WTC11 (cell line): Measurements from ENCODE around the gene ABCB6. TPM values are rescaled to one million over a fixed set of nuclear protein-coding genes. Genes with fewer than 3 reads are reported as not detected.

Experiments
- ATAC-seq: fragments of 200-7000 bp; cut with Tn5 transposase; 2 replicates; pipeline ENCODE4 v1.10.0; 2021; ENCODE audit warnings: mild to moderate bottlenecking, moderate library complexity
- CTCF ChIA-PET: fragments of 300-600 bp; sonication (Branson Sonifier 250); formaldehyde crosslinking; loops from one replicate; lab custom pipeline; 2021; ENCODE audit warnings: antibody characterized with exemption; lab: Charles Lee
- POLR2A ChIA-PET: fragments of 350-600 bp; sonication (Branson Sonifier 250); formaldehyde crosslinking; loops from one replicate; lab custom pipeline; 2021; ENCODE audit warnings: antibody characterized with exemption; lab: Charles Lee
- DNase-seq: peaks from one replicate; pipeline ENCODE4 v3.0.0; 2021; ENCODE audit warnings: low spot score
- H3K27ac Mint-ChIP-seq: 2 replicates; pipeline ENCODE4 v1.8.0; 2021; ENCODE audit warnings: mixed read lengths
- H3K27me3 Mint-ChIP-seq: 2 replicates; pipeline ENCODE4 v1.8.0; 2021; ENCODE audit warnings: low read depth, mild to moderate bottlenecking, moderate library complexity, mixed read lengths
- H3K36me3 Mint-ChIP-seq: 2 replicates; pipeline ENCODE4 v1.8.0; 2021; ENCODE audit warnings: mixed read lengths
- H3K4me1 Mint-ChIP-seq: 2 replicates; pipeline ENCODE4 v1.8.0; 2022; ENCODE audit warnings: mixed read lengths
- H3K4me3 Mint-ChIP-seq: 2 replicates; pipeline ENCODE4 v1.8.0; 2021; ENCODE audit warnings: mild to moderate bottlenecking, moderate library complexity, mixed read lengths
- H3K9me3 Mint-ChIP-seq: 2 replicates; pipeline ENCODE4 v1.8.0; 2021; ENCODE audit warnings: mixed read lengths
- ELF4 ChIP-seq: sonication (generic); formaldehyde crosslinking; IDR thresholded peaks from 2 replicates; pipeline ENCODE4 v1.8.1; 2022; ENCODE audit warnings: low read depth, mild to moderate bottlenecking, moderate library complexity, missing genetic modification reagents
- FOXK1 ChIP-seq: sonication (generic); formaldehyde crosslinking; IDR thresholded peaks from 2 replicates; pipeline ENCODE4 v1.8.0; 2022; ENCODE audit warnings: mild to moderate bottlenecking, moderate library complexity, missing genetic modification reagents
- FOXP1 ChIP-seq: sonication (generic); formaldehyde crosslinking; IDR thresholded peaks from 2 replicates; pipeline ENCODE4 v1.8.0; 2022; ENCODE audit warnings: missing genetic modification reagents, mild to moderate bottlenecking, moderate library complexity, borderline replicate concordance
- GABPB1 ChIP-seq: sonication (generic); formaldehyde crosslinking; IDR thresholded peaks from 2 replicates; pipeline ENCODE4 v1.8.1; 2023; ENCODE audit warnings: mild to moderate bottlenecking, missing genetic modification reagents
- NFYB ChIP-seq: sonication (generic); formaldehyde crosslinking; conservative IDR thresholded peaks from 2 replicates; pipeline ENCODE4 v1.8.0; 2022; ENCODE audit warnings: low read depth, missing genetic modification reagents
- OVOL2 ChIP-seq: fragments of 250-450 bp; sonication (Bioruptor Pico); IDR thresholded peaks from 2 replicates; pipeline ENCODE4 v1.9.0; 2021; ENCODE audit warnings: mild to moderate bottlenecking, borderline replicate concordance
- SP1 ChIP-seq: sonication (generic); formaldehyde crosslinking; conservative IDR thresholded peaks from 2 replicates; pipeline ENCODE4 v1.8.1; 2022; ENCODE audit warnings: missing genetic modification reagents
- TEAD4 ChIP-seq: sonication (generic); formaldehyde crosslinking; IDR thresholded peaks from 2 replicates; pipeline ENCODE4 v1.8.0; 2022; ENCODE audit warnings: mild to moderate bottlenecking, missing genetic modification reagents
- USF1 ChIP-seq: sonication (generic); formaldehyde crosslinking; IDR thresholded peaks from 2 replicates; pipeline ENCODE4 v1.8.0; 2022; ENCODE audit warnings: mild to moderate bottlenecking, missing genetic modification reagents
- USF2 ChIP-seq: sonication (generic); formaldehyde crosslinking; IDR thresholded peaks from 2 replicates; pipeline ENCODE4 v1.8.1; 2023; ENCODE audit warnings: mild to moderate bottlenecking, missing genetic modification reagents, moderate library complexity
- ZNF138 ChIP-seq: sonication (generic); formaldehyde crosslinking; conservative IDR thresholded peaks from 2 replicates; pipeline ENCODE4 v1.8.1; 2022; ENCODE audit warnings: mild to moderate bottlenecking, moderate library complexity, missing genetic modification reagents
- ZNF219 ChIP-seq: sonication (generic); formaldehyde crosslinking; IDR thresholded peaks from 2 replicates; pipeline ENCODE4 v1.8.0; 2023; ENCODE audit warnings: missing genetic modification reagents, mild to moderate bottlenecking, borderline replicate concordance
- ZNF317 ChIP-seq: sonication (generic); formaldehyde crosslinking; IDR thresholded peaks from 2 replicates; pipeline ENCODE4 v1.8.1; 2023; ENCODE audit warnings: low read depth, mild to moderate bottlenecking, moderate library complexity, missing genetic modification reagents, borderline replicate concordance
- ZNF423 ChIP-seq: fragments of 250-450 bp; sonication (Bioruptor Pico); IDR thresholded peaks from 2 replicates; pipeline ENCODE4 v2.1.2; 2022; ENCODE audit warnings: mild to moderate bottlenecking, moderate library complexity
- ZNF671 ChIP-seq: fragments of 250-450 bp; sonication (Bioruptor Pico); IDR thresholded peaks from 2 replicates; pipeline ENCODE4 v1.8.0; 2021; ENCODE audit warnings: mild to moderate bottlenecking
- total RNA-seq: library from RNA; stranded (reverse); gene quantifications from 3 replicates; pipeline ENCODE4 v1.2.3, GENCODE V29; 2021
- TF ChIP-seq, protein P1 (sequence below): sonication (generic); formaldehyde crosslinking; IDR thresholded peaks from 2 replicates; pipeline ENCODE4 v1.8.0; 2023; ENCODE audit warnings: mild to moderate bottlenecking, missing genetic modification reagents
- TF ChIP-seq, protein P2 (sequence below): fragments of 250-450 bp; sonication (Bioruptor Pico); IDR thresholded peaks from 2 replicates; pipeline ENCODE4 v2.1.2; 2022; ENCODE audit warnings: mild to moderate bottlenecking, moderate library complexity
- TF ChIP-seq, protein P3 (sequence below): sonication (generic); formaldehyde crosslinking; IDR thresholded peaks from 2 replicates; pipeline ENCODE4 v1.8.1; 2022; ENCODE audit warnings: low read depth, missing genetic modification reagents, borderline replicate concordance
- TF ChIP-seq, protein P4 (sequence below): sonication (generic); formaldehyde crosslinking; IDR thresholded peaks from 2 replicates; pipeline ENCODE4 v1.8.0; 2022; ENCODE audit warnings: mild to moderate bottlenecking, missing genetic modification reagents
- TF ChIP-seq, protein P5 (sequence below): sonication (generic); formaldehyde crosslinking; IDR thresholded peaks from 2 replicates; pipeline ENCODE4 v1.8.1; 2022; ENCODE audit warnings: mild to moderate bottlenecking, moderate library complexity, missing genetic modification reagents
- TF ChIP-seq, protein P6 (sequence below): sonication (generic); formaldehyde crosslinking; IDR thresholded peaks from 2 replicates; pipeline ENCODE4 v1.8.0; 2022; ENCODE audit warnings: mild to moderate bottlenecking, missing genetic modification reagents
- TF ChIP-seq, protein P7 (sequence below): sonication (generic); formaldehyde crosslinking; IDR thresholded peaks from 2 replicates; pipeline ENCODE4 v1.8.0; 2022; ENCODE audit warnings: mild to moderate bottlenecking, missing genetic modification reagents
- TF ChIP-seq, protein P8 (sequence below): sonication (generic); formaldehyde crosslinking; IDR thresholded peaks from 2 replicates; pipeline ENCODE4 v1.8.1; 2022; ENCODE audit warnings: low read depth, mild to moderate bottlenecking, moderate library complexity, missing genetic modification reagents, borderline replicate concordance

ABCB6 gene
- total RNA-seq, 1 experiment from 2014 or later: 44.8 TPM

- Mint-ChIP-seq H3K36me3 (peaks cover 47% of the 10 kb centered on the region), H3K27ac (peak within 1 kb of the TSS; percentile 97)
- TF ChIP-seq ZNF138 (no peak), FOXP1 (CRISPR knock-in tag) (peak; percentile 27; the same call in 1 of the 2 replicates), USF1 (CRISPR knock-in tag) (0 out of 2 replicates have a peak, but pooled peaks have one; percentile 22), TEAD4 (CRISPR knock-in tag) (no peak), NFYB (peak; percentile 98), SP1 (CRISPR knock-in tag) (peak; percentile 94), ZNF423 (CRISPR knock-in tag) (no peak), ZNF671 (CRISPR knock-in tag) (no peak), FOXK1 (CRISPR knock-in tag) (peak; percentile 92), OVOL2 (CRISPR knock-in tag) (no peak), ZNF317 (CRISPR knock-in tag) (no peak), USF2 (CRISPR knock-in tag) (peak; percentile 15), GABPB1 (peak; percentile 95), ZNF219 (CRISPR knock-in tag) (no peak), ELF4 (CRISPR knock-in tag) (no peak)
- TF ChIP-seq, protein P1, sequence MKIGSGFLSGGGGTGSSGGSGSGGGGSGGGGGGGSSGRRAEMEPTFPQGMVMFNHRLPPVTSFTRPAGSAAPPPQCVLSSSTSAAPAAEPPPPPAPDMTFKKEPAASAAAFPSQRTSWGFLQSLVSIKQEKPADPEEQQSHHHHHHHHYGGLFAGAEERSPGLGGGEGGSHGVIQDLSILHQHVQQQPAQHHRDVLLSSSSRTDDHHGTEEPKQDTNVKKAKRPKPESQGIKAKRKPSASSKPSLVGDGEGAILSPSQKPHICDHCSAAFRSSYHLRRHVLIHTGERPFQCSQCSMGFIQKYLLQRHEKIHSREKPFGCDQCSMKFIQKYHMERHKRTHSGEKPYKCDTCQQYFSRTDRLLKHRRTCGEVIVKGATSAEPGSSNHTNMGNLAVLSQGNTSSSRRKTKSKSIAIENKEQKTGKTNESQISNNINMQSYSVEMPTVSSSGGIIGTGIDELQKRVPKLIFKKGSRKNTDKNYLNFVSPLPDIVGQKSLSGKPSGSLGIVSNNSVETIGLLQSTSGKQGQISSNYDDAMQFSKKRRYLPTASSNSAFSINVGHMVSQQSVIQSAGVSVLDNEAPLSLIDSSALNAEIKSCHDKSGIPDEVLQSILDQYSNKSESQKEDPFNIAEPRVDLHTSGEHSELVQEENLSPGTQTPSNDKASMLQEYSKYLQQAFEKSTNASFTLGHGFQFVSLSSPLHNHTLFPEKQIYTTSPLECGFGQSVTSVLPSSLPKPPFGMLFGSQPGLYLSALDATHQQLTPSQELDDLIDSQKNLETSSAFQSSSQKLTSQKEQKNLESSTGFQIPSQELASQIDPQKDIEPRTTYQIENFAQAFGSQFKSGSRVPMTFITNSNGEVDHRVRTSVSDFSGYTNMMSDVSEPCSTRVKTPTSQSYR: no peak
- TF ChIP-seq, protein P2, sequence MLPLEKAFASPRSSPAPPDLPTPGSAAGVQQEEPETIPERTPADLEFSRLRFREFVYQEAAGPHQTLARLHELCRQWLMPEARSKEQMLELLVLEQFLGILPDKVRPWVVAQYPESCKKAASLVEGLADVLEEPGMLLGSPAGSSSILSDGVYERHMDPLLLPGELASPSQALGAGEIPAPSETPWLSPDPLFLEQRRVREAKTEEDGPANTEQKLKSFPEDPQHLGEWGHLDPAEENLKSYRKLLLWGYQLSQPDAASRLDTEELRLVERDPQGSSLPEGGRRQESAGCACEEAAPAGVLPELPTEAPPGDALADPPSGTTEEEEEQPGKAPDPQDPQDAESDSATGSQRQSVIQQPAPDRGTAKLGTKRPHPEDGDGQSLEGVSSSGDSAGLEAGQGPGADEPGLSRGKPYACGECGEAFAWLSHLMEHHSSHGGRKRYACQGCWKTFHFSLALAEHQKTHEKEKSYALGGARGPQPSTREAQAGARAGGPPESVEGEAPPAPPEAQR (CRISPR knock-in tag): no peak
- TF ChIP-seq, protein P3, sequence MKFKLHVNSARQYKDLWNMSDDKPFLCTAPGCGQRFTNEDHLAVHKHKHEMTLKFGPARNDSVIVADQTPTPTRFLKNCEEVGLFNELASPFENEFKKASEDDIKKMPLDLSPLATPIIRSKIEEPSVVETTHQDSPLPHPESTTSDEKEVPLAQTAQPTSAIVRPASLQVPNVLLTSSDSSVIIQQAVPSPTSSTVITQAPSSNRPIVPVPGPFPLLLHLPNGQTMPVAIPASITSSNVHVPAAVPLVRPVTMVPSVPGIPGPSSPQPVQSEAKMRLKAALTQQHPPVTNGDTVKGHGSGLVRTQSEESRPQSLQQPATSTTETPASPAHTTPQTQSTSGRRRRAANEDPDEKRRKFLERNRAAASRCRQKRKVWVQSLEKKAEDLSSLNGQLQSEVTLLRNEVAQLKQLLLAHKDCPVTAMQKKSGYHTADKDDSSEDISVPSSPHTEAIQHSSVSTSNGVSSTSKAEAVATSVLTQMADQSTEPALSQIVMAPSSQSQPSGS (CRISPR knock-in tag): no peak
- TF ChIP-seq, protein P4, sequence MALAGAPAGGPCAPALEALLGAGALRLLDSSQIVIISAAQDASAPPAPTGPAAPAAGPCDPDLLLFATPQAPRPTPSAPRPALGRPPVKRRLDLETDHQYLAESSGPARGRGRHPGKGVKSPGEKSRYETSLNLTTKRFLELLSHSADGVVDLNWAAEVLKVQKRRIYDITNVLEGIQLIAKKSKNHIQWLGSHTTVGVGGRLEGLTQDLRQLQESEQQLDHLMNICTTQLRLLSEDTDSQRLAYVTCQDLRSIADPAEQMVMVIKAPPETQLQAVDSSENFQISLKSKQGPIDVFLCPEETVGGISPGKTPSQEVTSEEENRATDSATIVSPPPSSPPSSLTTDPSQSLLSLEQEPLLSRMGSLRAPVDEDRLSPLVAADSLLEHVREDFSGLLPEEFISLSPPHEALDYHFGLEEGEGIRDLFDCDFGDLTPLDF: no peak
- TF ChIP-seq, protein P5, sequence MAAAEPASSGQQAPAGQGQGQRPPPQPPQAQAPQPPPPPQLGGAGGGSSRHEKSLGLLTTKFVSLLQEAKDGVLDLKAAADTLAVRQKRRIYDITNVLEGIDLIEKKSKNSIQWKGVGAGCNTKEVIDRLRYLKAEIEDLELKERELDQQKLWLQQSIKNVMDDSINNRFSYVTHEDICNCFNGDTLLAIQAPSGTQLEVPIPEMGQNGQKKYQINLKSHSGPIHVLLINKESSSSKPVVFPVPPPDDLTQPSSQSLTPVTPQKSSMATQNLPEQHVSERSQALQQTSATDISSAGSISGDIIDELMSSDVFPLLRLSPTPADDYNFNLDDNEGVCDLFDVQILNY (CRISPR knock-in tag): peak; percentile 20; the same call in 1 of the 2 replicates
- TF ChIP-seq, protein P6, sequence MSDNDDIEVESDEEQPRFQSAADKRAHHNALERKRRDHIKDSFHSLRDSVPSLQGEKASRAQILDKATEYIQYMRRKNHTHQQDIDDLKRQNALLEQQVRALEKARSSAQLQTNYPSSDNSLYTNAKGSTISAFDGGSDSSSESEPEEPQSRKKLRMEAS (CRISPR knock-in tag): peak; percentile 78
- TF ChIP-seq, protein P7, sequence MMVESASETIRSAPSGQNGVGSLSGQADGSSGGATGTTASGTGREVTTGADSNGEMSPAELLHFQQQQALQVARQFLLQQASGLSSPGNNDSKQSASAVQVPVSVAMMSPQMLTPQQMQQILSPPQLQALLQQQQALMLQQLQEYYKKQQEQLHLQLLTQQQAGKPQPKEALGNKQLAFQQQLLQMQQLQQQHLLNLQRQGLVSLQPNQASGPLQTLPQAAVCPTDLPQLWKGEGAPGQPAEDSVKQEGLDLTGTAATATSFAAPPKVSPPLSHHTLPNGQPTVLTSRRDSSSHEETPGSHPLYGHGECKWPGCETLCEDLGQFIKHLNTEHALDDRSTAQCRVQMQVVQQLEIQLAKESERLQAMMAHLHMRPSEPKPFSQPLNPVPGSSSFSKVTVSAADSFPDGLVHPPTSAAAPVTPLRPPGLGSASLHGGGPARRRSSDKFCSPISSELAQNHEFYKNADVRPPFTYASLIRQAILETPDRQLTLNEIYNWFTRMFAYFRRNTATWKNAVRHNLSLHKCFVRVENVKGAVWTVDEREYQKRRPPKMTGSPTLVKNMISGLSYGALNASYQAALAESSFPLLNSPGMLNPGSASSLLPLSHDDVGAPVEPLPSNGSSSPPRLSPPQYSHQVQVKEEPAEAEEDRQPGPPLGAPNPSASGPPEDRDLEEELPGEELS (CRISPR knock-in tag): no peak
- TF ChIP-seq, protein P8, sequence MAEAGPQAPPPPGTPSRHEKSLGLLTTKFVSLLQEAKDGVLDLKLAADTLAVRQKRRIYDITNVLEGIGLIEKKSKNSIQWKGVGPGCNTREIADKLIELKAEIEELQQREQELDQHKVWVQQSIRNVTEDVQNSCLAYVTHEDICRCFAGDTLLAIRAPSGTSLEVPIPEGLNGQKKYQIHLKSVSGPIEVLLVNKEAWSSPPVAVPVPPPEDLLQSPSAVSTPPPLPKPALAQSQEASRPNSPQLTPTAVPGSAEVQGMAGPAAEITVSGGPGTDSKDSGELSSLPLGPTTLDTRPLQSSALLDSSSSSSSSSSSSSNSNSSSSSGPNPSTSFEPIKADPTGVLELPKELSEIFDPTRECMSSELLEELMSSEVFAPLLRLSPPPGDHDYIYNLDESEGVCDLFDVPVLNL: no peak
These were observed 10.7 kb upstream of the ABCB6 start, which contains the start of the genes ANKZF1 and ATG9A for GRCh38 chr2:219229305-219230058. ANKZF1 (plus strand) TSS chr2:219229806; CDS start chr2:219230258, 452 bp downstream. ATG9A (minus strand) TSS chr2:219229636; CDS start chr2:219228024, 1,612 bp downstream.

More at GRCh38 chr2:219229305-219230058, 10.7 kb upstream of the ABCB6 start, which contains the start of the genes ANKZF1 and ATG9A:
- ChIA-PET CTCF (interaction anchor here (1.0 to 2.4 kb wide), 5 partner anchors 11 to 70 kb away, joined by 3 to 21 read pairs (median 6); partner anchors contain the start of gene ABCB6), POLR2A (interaction anchor here (0.6 to 2.4 kb wide), 6 partner anchors 10 to 65 kb away, joined by 3 to 18 read pairs (median 5); partner anchors contain the start of genes ABCB6, DNAJB2, GLB1L and STK16)
- ATAC-seq (peak; percentile 98), DNase-seq (peak; percentile 99)
- Mint-ChIP-seq H3K4me3 (peak within 1 kb of the TSS; percentile 93), H3K27me3 (no peaks in the 10 kb centered on the region), H3K4me1 (peaks cover 12% of the 10 kb centered on the region), H3K9me3 (no peaks in the 10 kb centered on the region)
